Upper lobe of right lung (tissue), 1 donor: ENCODE measurements around the gene CLVS2. TPM values are rescaled to one million over a fixed set of nuclear protein-coding genes. Genes with fewer than 3 reads are reported as not detected.

Experiments used
- ATAC-seq: fragments of 200-7000 bp; cut with Tn5 transposase; one replicate; pipeline ENCODE4 v1.9.1; 2020; ENCODE audit warnings: mild to moderate bottlenecking, moderate library complexity
- DNase-seq: peaks from one replicate; pipeline ENCODE4 v3.0.0-alpha.2; 2020
- H3K27ac ChIP-seq: fragments of 200-600 bp; one replicate; pipeline ENCODE4 v1.8.0; 2022
- H3K27me3 ChIP-seq: fragments of 200-600 bp; one replicate; pipeline ENCODE4 v1.8.0; 2022; ENCODE audit warnings: mild to moderate bottlenecking
- H3K36me3 ChIP-seq: fragments of 200-600 bp; one replicate; pipeline ENCODE4 v1.8.0; 2022
- H3K4me1 ChIP-seq: fragments of 200-600 bp; one replicate; pipeline ENCODE4 v1.8.0; 2022
- H3K4me3 ChIP-seq: fragments of 200-600 bp; one replicate; pipeline ENCODE4 v1.8.0; 2022; ENCODE audit warnings: mild to moderate bottlenecking
- H3K9me3 ChIP-seq: fragments of 200-600 bp; one replicate; pipeline ENCODE4 v1.8.0; 2022
- CTCF ChIP-seq: fragments of 200-600 bp; IDR thresholded peaks from one replicate; pipeline ENCODE4 v1.8.0; 2022; ENCODE audit warnings: antibody characterized with exemption
- intact Hi-C: fragments of 100-400 bp; cut with DNase I; formaldehyde crosslinking; loops from one replicate; pipeline ENCODE4 v1.11.0; 2022
- total RNA-seq: library from RNA; stranded (reverse); fragmentation: NEBNext Ultra II Directional; extraction: Animal tissue kit (Norgen Biotek cat#: 25700); gene quantifications from one replicate; pipeline ENCODE4 v1.2.1, GENCODE V29; 2021
- donor health status: DM: no; HTN: yes; CAD: no; lungs with severe emphysema.

CLVS2 gene
- total RNA-seq, 1 donor from 2014 or later, result not detected

GRCh38 chr6:123105561-123105960 lies 109.5 kb downstream of the CLVS2 start:
- Histone ChIP-seq H3K27me3 (no peaks in the 10 kb centered on the region), H3K27ac (no peak overlapping the region), H3K36me3 (no peaks in the 10 kb centered on the region), H3K4me3 (no peak overlapping the region), H3K4me1 (no peaks in the 10 kb centered on the region), H3K9me3 (no peaks in the 10 kb centered on the region)
- DNase-seq, result no peak
- TF ChIP-seq CTCF, result no peak
- no peak for ATAC-seq
- intact Hi-C loops, result no loop called here

- no peak for TF ChIP-seq CTCF
- H3K36me3 ChIP-seq, result no peaks in the 10 kb centered on the region
- intact Hi-C loops, result no loop called here
- H3K9me3 ChIP-seq, result no peaks in the 10 kb centered on the region
- H3K27ac ChIP-seq, result no peak overlapping the region
- no peaks in the 10 kb centered on the region for H3K4me1 ChIP-seq
- H3K4me3 ChIP-seq, result no peak overlapping the region
- no peak for DNase-seq
- ATAC-seq, result no peak
- H3K27me3 ChIP-seq, result no peaks in the 10 kb centered on the region
Measured at GRCh38 chr6:123116370-123116769, 120.3 kb downstream of the CLVS2 start.

- no peak for TF ChIP-seq CTCF
- H3K9me3 ChIP-seq, result no peaks in the 10 kb centered on the region
- H3K4me1 ChIP-seq, result no peaks in the 10 kb centered on the region
- ATAC-seq (no peak), DNase-seq (no peak)
- intact Hi-C loops, result no loop called here
- no peaks in the 10 kb centered on the region for H3K27me3 ChIP-seq
- no peak overlapping the region for H3K27ac ChIP-seq
- no peak overlapping the region for H3K4me3 ChIP-seq
- H3K36me3 ChIP-seq, result no peaks in the 10 kb centered on the region
Measured at GRCh38 chr6:123117145-123117908, 121.3 kb downstream of the CLVS2 start.

- Histone ChIP-seq H3K4me3 (no peak overlapping the region), H3K9me3 (no peaks in the 10 kb centered on the region), H3K36me3 (no peaks in the 10 kb centered on the region), H3K27me3 (no peaks in the 10 kb centered on the region), H3K4me1 (no peaks in the 10 kb centered on the region), H3K27ac (no peak overlapping the region)
- no peak for TF ChIP-seq CTCF
- intact Hi-C loops, result no loop called here
- peak; percentile 60 for ATAC-seq
- no peak for DNase-seq
Measured at GRCh38 chr6:123118811-123119210, 122.8 kb downstream of the CLVS2 start.

Other genes starting within 250 kb of the CLVS2 start
- not detected for gene FABP7, start 216.5 kb upstream of the CLVS2 start, total RNA-seq
- 19.6 TPM for gene SMPDL3A, start 207.0 kb upstream of the CLVS2 start, total RNA-seq